Breast epithelium (tissue), 3 donors: ENCODE results near the gene AFMID.

Experiments
- POLR2A ChIP-seq: fragments of 450-650 bp; IDR thresholded peaks from one replicate; pipeline ENCODE4 v1.6.1; 2016; ENCODE audit warnings: antibody characterized with exemption, mild to moderate bottlenecking, moderate library complexity
- TF ChIP-seq, protein P1 (sequence below), 3 donors: fragments of 450-650 bp; IDR thresholded peaks; one replicate each; pipeline ENCODE4 v1.5.1; 2016 to 2017; ENCODE audit warnings: antibody characterized with exemption in 3 of 3, mild to moderate bottlenecking in 3 of 3, moderate library complexity in 3 of 3

DNA sequence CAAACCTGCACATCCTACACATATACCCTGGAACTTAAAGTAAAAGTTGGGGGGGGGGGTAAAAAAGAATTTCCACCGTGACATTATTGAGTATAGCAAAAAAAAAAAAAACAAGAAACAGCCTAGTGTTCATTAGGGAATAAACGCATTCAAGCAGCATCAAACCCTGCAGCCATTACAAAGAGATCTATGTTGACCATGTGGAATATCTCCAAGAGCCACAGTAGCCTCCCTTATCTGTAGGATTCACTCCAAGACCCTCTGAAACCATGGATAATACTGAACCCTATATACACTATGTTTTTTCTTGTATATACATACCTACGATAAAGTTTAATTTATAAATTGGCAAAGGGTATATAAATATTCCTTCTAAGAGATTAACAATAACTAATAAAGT lies 21.3 kb downstream of the AFMID start:
- TF ChIP-seq, protein P1, sequence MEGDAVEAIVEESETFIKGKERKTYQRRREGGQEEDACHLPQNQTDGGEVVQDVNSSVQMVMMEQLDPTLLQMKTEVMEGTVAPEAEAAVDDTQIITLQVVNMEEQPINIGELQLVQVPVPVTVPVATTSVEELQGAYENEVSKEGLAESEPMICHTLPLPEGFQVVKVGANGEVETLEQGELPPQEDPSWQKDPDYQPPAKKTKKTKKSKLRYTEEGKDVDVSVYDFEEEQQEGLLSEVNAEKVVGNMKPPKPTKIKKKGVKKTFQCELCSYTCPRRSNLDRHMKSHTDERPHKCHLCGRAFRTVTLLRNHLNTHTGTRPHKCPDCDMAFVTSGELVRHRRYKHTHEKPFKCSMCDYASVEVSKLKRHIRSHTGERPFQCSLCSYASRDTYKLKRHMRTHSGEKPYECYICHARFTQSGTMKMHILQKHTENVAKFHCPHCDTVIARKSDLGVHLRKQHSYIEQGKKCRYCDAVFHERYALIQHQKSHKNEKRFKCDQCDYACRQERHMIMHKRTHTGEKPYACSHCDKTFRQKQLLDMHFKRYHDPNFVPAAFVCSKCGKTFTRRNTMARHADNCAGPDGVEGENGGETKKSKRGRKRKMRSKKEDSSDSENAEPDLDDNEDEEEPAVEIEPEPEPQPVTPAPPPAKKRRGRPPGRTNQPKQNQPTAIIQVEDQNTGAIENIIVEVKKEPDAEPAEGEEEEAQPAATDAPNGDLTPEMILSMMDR (IDR thresholded peaks at IDR 0.05), result no peak
- no peak for TF ChIP-seq POLR2A
